Uterus (tissue), 2 donors: ENCODE results near the gene PSAT1.

ENCODE experiments used
- POLR2A ChIP-seq, 2 donors: fragments of 450-650 bp; IDR thresholded peaks; one replicate each; pipeline ENCODE4 v1.6.1; 2016; ENCODE audit warnings: antibody characterized with exemption in 2 of 2, mild to moderate bottlenecking in 1 of 2, moderate library complexity in 1 of 2
- TF ChIP-seq, protein P1 (sequence below), 4 experiments: fragments of 200-600 bp in 2 of 4; fragments of 450-650 bp in 2 of 4; sonication (generic) in 2 of 4; IDR thresholded peaks; one replicate each; pipeline ENCODE4 v1.5.1; 2016 to 2019; ENCODE audit warnings: antibody characterized with exemption in 4 of 4, mild to moderate bottlenecking in 2 of 4, moderate library complexity in 1 of 4

- TF ChIP-seq, protein P1, sequence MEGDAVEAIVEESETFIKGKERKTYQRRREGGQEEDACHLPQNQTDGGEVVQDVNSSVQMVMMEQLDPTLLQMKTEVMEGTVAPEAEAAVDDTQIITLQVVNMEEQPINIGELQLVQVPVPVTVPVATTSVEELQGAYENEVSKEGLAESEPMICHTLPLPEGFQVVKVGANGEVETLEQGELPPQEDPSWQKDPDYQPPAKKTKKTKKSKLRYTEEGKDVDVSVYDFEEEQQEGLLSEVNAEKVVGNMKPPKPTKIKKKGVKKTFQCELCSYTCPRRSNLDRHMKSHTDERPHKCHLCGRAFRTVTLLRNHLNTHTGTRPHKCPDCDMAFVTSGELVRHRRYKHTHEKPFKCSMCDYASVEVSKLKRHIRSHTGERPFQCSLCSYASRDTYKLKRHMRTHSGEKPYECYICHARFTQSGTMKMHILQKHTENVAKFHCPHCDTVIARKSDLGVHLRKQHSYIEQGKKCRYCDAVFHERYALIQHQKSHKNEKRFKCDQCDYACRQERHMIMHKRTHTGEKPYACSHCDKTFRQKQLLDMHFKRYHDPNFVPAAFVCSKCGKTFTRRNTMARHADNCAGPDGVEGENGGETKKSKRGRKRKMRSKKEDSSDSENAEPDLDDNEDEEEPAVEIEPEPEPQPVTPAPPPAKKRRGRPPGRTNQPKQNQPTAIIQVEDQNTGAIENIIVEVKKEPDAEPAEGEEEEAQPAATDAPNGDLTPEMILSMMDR (IDR thresholded peaks at IDR 0.05), result no peak
- no peak for TF ChIP-seq POLR2A (IDR thresholded peaks at IDR 0.05)
These were observed 57.5 kb downstream of the PSAT1 start for GRCh38 chr9:78354324-78354973.
